Left ventricle myocardium inferior (tissue), 1 donor: ENCODE data around the gene CXXC5. TPM values are rescaled to one million over a fixed set of nuclear protein-coding genes. Genes with fewer than 3 reads are reported as not detected.
A peak's percentile ranks its signal among the peaks of the same experiment; 100 is the strongest.

Source experiments
- DNase-seq: peaks from one replicate; pipeline ENCODE4 v3.0.0-alpha.2; 2020
- H3K27ac ChIP-seq: fragments of 200-600 bp; replicated peaks from 2 replicates; pipeline ENCODE4 v1.8.0; 2021
- H3K27me3 ChIP-seq: fragments of 200-600 bp; 2 replicates; pipeline ENCODE4 v1.8.0; 2021; ENCODE audit warnings: low read depth
- H3K36me3 ChIP-seq: fragments of 200-600 bp; 2 replicates; pipeline ENCODE4 v1.8.0; 2021
- H3K4me1 ChIP-seq: fragments of 200-600 bp; 2 replicates; pipeline ENCODE4 v1.8.0; 2021
- H3K4me3 ChIP-seq: fragments of 200-600 bp; 2 replicates; pipeline ENCODE4 v1.8.0; 2021; ENCODE audit warnings: mild to moderate bottlenecking, moderate library complexity
- H3K9me3 ChIP-seq: fragments of 200-600 bp; replicated peaks from 2 replicates; pipeline ENCODE4 v1.8.0; 2021
- CTCF ChIP-seq: fragments of 200-600 bp; IDR thresholded peaks from 2 replicates; pipeline ENCODE4 v1.8.0; 2021; ENCODE audit warnings: antibody characterized with exemption, mild to moderate bottlenecking, borderline replicate concordance
- intact Hi-C: fragments of 100-400 bp; cut with micrococcal nuclease; formaldehyde crosslinking; loops from one replicate; pipeline ENCODE4 v1.11.0; 2022
- total RNA-seq: library from RNA; stranded (reverse); fragmentation: NEBNext Ultra II Directional; extraction: Animal tissue kit (Norgen Biotek cat#: 25700); gene quantifications from one replicate; pipeline ENCODE4 v1.2.1, GENCODE V29; 2021
- donor health status: DM: no; HTN: yes; CAD: no; lungs with severe emphysema.

Gene CXXC5
- total RNA-seq, 1 donor from 2014 or later = 56.9 TPM

- Histone ChIP-seq H3K27ac (peak overlapping the region; percentile 96), H3K4me1 (peaks cover 60% of the 10 kb centered on the region), H3K4me3 (peak overlapping the region; percentile 68), H3K27me3 (no peaks in the 10 kb centered on the region), H3K9me3 (no peaks in the 10 kb centered on the region), H3K36me3 (no peaks in the 10 kb centered on the region)
- no peak for TF ChIP-seq CTCF
- intact Hi-C loops = no loop called here
- peak; percentile 84 for DNase-seq
Observed at GRCh38 chr5:139696894-139697658, 48.9 kb downstream of the CXXC5 start.

GRCh38 chr5:139698490-139699146 lies 50.5 kb downstream of the CXXC5 start:
- no peaks in the 10 kb centered on the region for H3K27me3 ChIP-seq
- TF ChIP-seq CTCF = no peak
- H3K4me1 ChIP-seq = peaks cover 49% of the 10 kb centered on the region
- peak; percentile 86 for DNase-seq
- peak overlapping the region; percentile 96 for H3K27ac ChIP-seq
- H3K9me3 ChIP-seq = no peaks in the 10 kb centered on the region
- no peak overlapping the region for H3K4me3 ChIP-seq
- intact Hi-C loops = no loop called here
- no peaks in the 10 kb centered on the region for H3K36me3 ChIP-seq

- no peak for DNase-seq
- H3K4me3 ChIP-seq = no peak overlapping the region
- intact Hi-C loops = no loop called here
- peak overlapping the region; percentile 96 for H3K27ac ChIP-seq
- TF ChIP-seq CTCF = no peak
- no peaks in the 10 kb centered on the region for H3K27me3 ChIP-seq
- no peaks in the 10 kb centered on the region for H3K9me3 ChIP-seq
- H3K36me3 ChIP-seq = no peaks in the 10 kb centered on the region
- H3K4me1 ChIP-seq = peaks cover 49% of the 10 kb centered on the region
Observed at GRCh38 chr5:139699351-139699750, 51.2 kb downstream of the CXXC5 start.

GRCh38 chr5:139700711-139701055 lies 52.5 kb downstream of the CXXC5 start:
- no peak for TF ChIP-seq CTCF
- Histone ChIP-seq H3K27ac (no peak overlapping the region), H3K4me3 (no peak overlapping the region), H3K9me3 (no peaks in the 10 kb centered on the region), H3K4me1 (peaks cover 50% of the 10 kb centered on the region), H3K36me3 (no peaks in the 10 kb centered on the region), H3K27me3 (no peaks in the 10 kb centered on the region)
- DNase-seq = no peak
- intact Hi-C loops = no loop called here

GRCh38 chr5:139701056-139701741 lies 53.0 kb downstream of the CXXC5 start:
- Histone ChIP-seq H3K27me3 (no peaks in the 10 kb centered on the region), H3K36me3 (no peaks in the 10 kb centered on the region), H3K9me3 (no peaks in the 10 kb centered on the region), H3K27ac (no peak overlapping the region), H3K4me1 (peaks cover 52% of the 10 kb centered on the region), H3K4me3 (no peak overlapping the region)
- TF ChIP-seq CTCF = no peak
- DNase-seq = no peak
- intact Hi-C loops = no loop called here
